Activated CD4-positive, alpha-beta memory T cell treated with anti-CD3 and anti-CD28 coated beads, Interleukin-2, amount 10 ng/mL, durations not matched to agents 7 days and 5 days (primary cell): ENCODE results near the gene LIN52. TPM values are rescaled to one million over a fixed set of nuclear protein-coding genes. Genes with fewer than 3 reads are reported as not detected.

Source experiments
- CTCF ChIA-PET: fragments of 350-600 bp; sonication (Branson Sonifier 250); formaldehyde crosslinking; loops from one replicate; lab custom pipeline; 2021; ENCODE audit warnings: antibody characterized with exemption, inconsistent platforms; lab: Charles Lee
- POLR2A ChIA-PET: fragments of 350-600 bp; sonication (Branson Sonifier 250); formaldehyde crosslinking; loops from one replicate; lab custom pipeline; 2021; ENCODE audit warnings: antibody characterized with exemption; lab: Charles Lee
- DNase-seq: peaks from one replicate; pipeline ENCODE4 v3.0.0-alpha.2; 2020
- H3K27ac Mint-ChIP-seq: one replicate; pipeline ENCODE4 v1.8.0; 2021; ENCODE audit warnings: mild to moderate bottlenecking, mixed read lengths
- H3K27me3 Mint-ChIP-seq: one replicate; pipeline ENCODE4 v1.8.0; 2021; ENCODE audit warnings: mixed read lengths
- H3K36me3 Mint-ChIP-seq: one replicate; pipeline ENCODE4 v1.8.0; 2021; ENCODE audit warnings: low read depth, mixed read lengths
- H3K4me1 Mint-ChIP-seq: one replicate; pipeline ENCODE4 v1.8.0; 2021; ENCODE audit warnings: mixed read lengths
- H3K4me3 Mint-ChIP-seq: one replicate; pipeline ENCODE4 v1.8.0; 2021; ENCODE audit warnings: mild to moderate bottlenecking, mixed read lengths
- H3K9me3 Mint-ChIP-seq: one replicate; pipeline ENCODE4 v1.8.0; 2021; ENCODE audit warnings: mixed read lengths
- total RNA-seq, 2 experiments: library from RNA; stranded (reverse); gene quantifications; one replicate each; pipeline ENCODE4 v1.2.3, GENCODE V29; 2021

LIN52 gene
- total RNA-seq, 2 experiments from 2014 or later: 14.5 to 17.6 TPM

DNA sequence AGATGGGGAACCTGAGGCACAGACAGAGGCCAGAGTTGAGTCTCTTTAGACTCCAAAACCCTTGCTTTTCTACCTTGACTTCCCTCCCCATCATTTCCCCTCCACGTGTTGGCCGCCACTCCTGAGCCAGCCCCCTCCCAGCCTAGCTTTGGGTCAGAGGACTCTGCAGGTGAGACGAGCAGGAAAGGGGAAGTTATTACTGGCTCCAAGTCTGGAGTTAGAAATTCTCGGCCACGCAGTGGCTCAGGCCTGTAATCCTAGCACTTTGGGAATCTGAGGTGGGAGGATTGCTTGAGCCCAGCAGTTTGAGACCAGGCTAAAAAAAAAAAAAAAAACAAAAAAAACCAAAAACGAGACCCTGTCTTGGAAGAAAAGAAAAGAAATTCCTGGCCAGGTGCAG is 163.3 kb downstream of the LIN52 start:
- Mint-ChIP-seq H3K27ac (no peak overlapping the region), H3K4me1 (peaks cover 7% of the 10 kb centered on the region), H3K4me3 (no peak overlapping the region), H3K9me3 (no peaks in the 10 kb centered on the region), H3K36me3 (no peaks in the 10 kb centered on the region), H3K27me3 (peaks cover 59% of the 10 kb centered on the region)
- ChIA-PET POLR2A (no interaction called here), CTCF (interaction anchor here (0.7 kb wide), 1 partner anchor 19 kb away, joined by 3 read pairs; no protein-coding TSS in a partner anchor)
- DNase-seq: no peak

DNA sequence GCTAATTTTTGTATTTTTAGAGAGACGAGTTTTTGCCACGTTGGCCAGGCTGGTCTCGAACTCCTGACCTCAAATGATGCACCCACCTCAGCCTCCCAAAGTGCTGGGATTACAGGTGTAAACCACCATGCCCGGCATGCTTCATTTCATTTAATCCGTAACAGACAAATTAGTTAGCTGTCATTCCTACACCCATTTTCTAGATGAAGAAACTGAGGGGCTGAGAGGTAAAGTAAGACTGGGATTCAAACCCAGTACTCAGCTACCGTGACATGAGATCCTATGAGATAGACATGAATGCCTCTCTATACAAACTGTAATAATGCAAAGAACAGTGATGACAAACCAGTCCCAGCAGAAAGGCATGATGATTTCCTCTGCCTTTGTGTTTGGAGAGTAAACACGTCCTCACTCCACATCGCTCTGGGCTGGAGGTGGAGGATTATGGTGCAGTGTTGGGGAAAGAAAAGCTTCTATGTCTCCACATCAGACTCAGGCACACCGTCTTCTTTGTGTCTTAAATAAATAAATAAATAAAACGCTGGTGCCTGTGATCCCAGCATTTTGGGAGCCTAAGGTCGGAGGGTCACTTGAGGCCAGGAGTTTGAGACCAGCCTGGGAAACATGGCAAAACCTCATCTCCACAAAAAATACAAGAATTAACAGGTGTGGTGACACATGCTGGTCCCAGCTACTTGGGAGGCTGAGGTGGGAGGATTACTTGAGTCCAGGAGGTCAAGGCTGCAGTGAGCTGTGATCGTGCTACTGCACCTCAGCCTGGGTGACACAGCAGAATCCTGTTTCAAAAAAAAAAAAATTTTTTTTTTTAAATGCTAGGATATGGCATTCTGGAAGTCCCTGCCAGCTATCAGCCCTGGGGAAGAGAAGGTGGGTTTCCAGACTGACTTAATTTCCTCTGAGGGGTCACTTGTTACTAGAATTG is 164.9 kb downstream of the LIN52 start:
- H3K9me3 Mint-ChIP-seq: no peaks in the 10 kb centered on the region
- POLR2A ChIA-PET: no interaction called here
- no peak for DNase-seq
- peaks cover 7% of the 10 kb centered on the region for H3K4me1 Mint-ChIP-seq
- H3K4me3 Mint-ChIP-seq: no peak overlapping the region
- peaks cover 47% of the 10 kb centered on the region for H3K27me3 Mint-ChIP-seq
- no peak overlapping the region for H3K27ac Mint-ChIP-seq
- no peaks in the 10 kb centered on the region for H3K36me3 Mint-ChIP-seq
- CTCF ChIA-PET: interaction anchor here (1.3 to 1.6 kb wide), 2 partner anchors 11 to 137 kb away, joined by 5 read pairs; partner anchors contain the start of gene VSX2

Other genes with a start within 250 kb of the LIN52 start
- 1 to 10 TPM; 2.3 to 2.8 TPM for gene PTGR2, start 233.1 kb upstream of the LIN52 start, total RNA-seq
- gene ZNF410, start 198.1 kb upstream of the LIN52 start, total RNA-seq: 10 to 100 TPM; 54.2 to 56.5 TPM
- gene FAM161B, start 134.9 kb upstream of the LIN52 start, total RNA-seq: 1 to 10 TPM; 1.8 to 2.1 TPM
- gene COQ6, start 134.7 kb upstream of the LIN52 start, total RNA-seq: 10 to 100 TPM; 13.2 to 15.5 TPM
- 10 to 100 TPM; 10.5 to 11.1 TPM for gene ENTPD5, start 65.7 kb upstream of the LIN52 start, total RNA-seq
- 1 to 10 TPM in 1 of 2 experiments, under 1 TPM in 1; 0.50 to 1.3 TPM for gene BBOF1, start 65.6 kb upstream of the LIN52 start, total RNA-seq
- gene ALDH6A1, start 503 bp upstream of the LIN52 start, total RNA-seq: 10 to 100 TPM; 16.8 to 18.2 TPM
- not detected for gene VSX2, start 154.5 kb downstream of the LIN52 start, total RNA-seq
- 10 to 100 TPM; 52.7 to 54.4 TPM for gene ABCD4, start 218.0 kb downstream of the LIN52 start, total RNA-seq